ENCODE results near the gene FRY. TPM values are rescaled to one million over a fixed set of nuclear protein-coding genes. Genes with fewer than 3 reads are reported as not detected.

Gene FRY
- total RNA-seq, 1 donor from 2014 or later = 0.52 TPM

- TF ChIP-seq CTCF (conservative IDR thresholded peaks at IDR 0.05; ENCODE audit: low read depth, low read length) = no peak
- H3K4me3 ChIP-seq (ENCODE audit: low read depth, low read length) = no peak overlapping the region
- DNase-seq (ENCODE audit: low read depth) = no peak
These were observed 102.9 kb downstream of the FRY start for GRCh38 chr13:32134241-32135055.

- no peak for TF ChIP-seq CTCF (conservative IDR thresholded peaks at IDR 0.05; ENCODE audit: low read depth, low read length)
- no peak overlapping the region for H3K4me3 ChIP-seq (ENCODE audit: low read depth, low read length)
- no peak for DNase-seq (ENCODE audit: low read depth)
These were observed 103.4 kb downstream of the FRY start for GRCh38 chr13:32135056-32135390.

- no peak for DNase-seq (ENCODE audit: low read depth)
- no peak for TF ChIP-seq CTCF (conservative IDR thresholded peaks at IDR 0.05; ENCODE audit: low read depth, low read length)
- no peak overlapping the region for H3K4me3 ChIP-seq (ENCODE audit: low read depth, low read length)
These were observed 104.1 kb downstream of the FRY start for GRCh38 chr13:32135655-32136054.

- no peak overlapping the region for H3K4me3 ChIP-seq (ENCODE audit: low read depth, low read length)
- no peak for DNase-seq (ENCODE audit: low read depth)
- TF ChIP-seq CTCF (conservative IDR thresholded peaks at IDR 0.05; ENCODE audit: low read depth, low read length) = no peak
These were observed 104.5 kb downstream of the FRY start for GRCh38 chr13:32136061-32136460.

GRCh38 chr13:32136716-32137115 lies 105.1 kb downstream of the FRY start:
- no peak overlapping the region for H3K4me3 ChIP-seq (ENCODE audit: low read depth, low read length)
- TF ChIP-seq CTCF (conservative IDR thresholded peaks at IDR 0.05; ENCODE audit: low read depth, low read length) = no peak
- no peak for DNase-seq (ENCODE audit: low read depth)

GRCh38 chr13:32139251-32139650 lies 107.7 kb downstream of the FRY start:
- no peak for TF ChIP-seq CTCF (conservative IDR thresholded peaks at IDR 0.05; ENCODE audit: low read depth, low read length)
- H3K4me3 ChIP-seq (ENCODE audit: low read depth, low read length) = no peak overlapping the region
- no peak for DNase-seq (ENCODE audit: low read depth)

- no peak for TF ChIP-seq CTCF (conservative IDR thresholded peaks at IDR 0.05; ENCODE audit: low read depth, low read length)
- H3K4me3 ChIP-seq (ENCODE audit: low read depth, low read length) = no peak overlapping the region
- no peak for DNase-seq (ENCODE audit: low read depth)
These were observed 108.5 kb downstream of the FRY start for GRCh38 chr13:32140109-32140508.

Measured in epithelial cell of proximal tubule (primary cell).